GM12891 (cell line): Measurements from ENCODE around the gene TMEM267.

Source experiments
- POLR2A ChIP-seq: IDR thresholded peaks from 2 replicates; pipeline ENCODE4 v1.6.1; 2011; ENCODE audit warnings: low read depth, low read length, control low read depth
- POLR2AphosphoS5 ChIP-seq: IDR thresholded peaks from 2 replicates; pipeline ENCODE4 v1.6.1; 2011; ENCODE audit warnings: low read depth, low read length, control low read depth
- SPI1 ChIP-seq: IDR thresholded peaks from 2 replicates; pipeline ENCODE4 v1.6.1; 2011; ENCODE audit warnings: low read depth, low read length, control low read depth
- TAF1 ChIP-seq: IDR thresholded peaks from 2 replicates; pipeline ENCODE4 v1.6.1; 2011; ENCODE audit warnings: low read depth, low read length, control low read depth

GRCh38 chr5:43469671-43470391, 13.8 kb downstream of the TMEM267 start:
- no peak for TF ChIP-seq POLR2AphosphoS5
- no peak for TF ChIP-seq POLR2A
- no peak for TF ChIP-seq TAF1
- TF ChIP-seq SPI1, result no peak
